Neutrophil (primary cell): Measurements from ENCODE around the gene HAGH.

Source experiments
- H3K27ac ChIP-seq: fragments of 200-600 bp; sonication (generic); 2 replicates; pipeline ENCODE4 v1.5.1; 2016; ENCODE audit warnings: mild to moderate bottlenecking, moderate library complexity
- H3K27me3 ChIP-seq: fragments of 200-600 bp; sonication (generic); 2 replicates; pipeline ENCODE4 v1.6.0; 2016; ENCODE audit warnings: mild to moderate bottlenecking
- H3K36me3 ChIP-seq: fragments of 200-600 bp; sonication (generic); 2 replicates; pipeline ENCODE4 v1.5.1; 2017
- H3K4me1 ChIP-seq, 2 experiments: fragments of 200-600 bp in 1 of 2; sonication (generic) in 1 of 2; 1 replicate in 1 of 2; 2 replicates in 1 of 2; pipeline versions ENCODE4 v1.5.1 to v1.6.1; 2013 to 2016; ENCODE audit warnings: low read depth in 1 of 2, low read length in 1 of 2, mild to moderate bottlenecking in 1 of 2, moderate library complexity in 1 of 2; ENCODE audit not compliant: control insufficient read depth in 1 of 2, insufficient read depth in 1 of 2
- H3K4me3 ChIP-seq, 2 experiments: fragments of 200-600 bp in 1 of 2; sonication (generic) in 1 of 2; 1 replicate in 1 of 2; 2 replicates in 1 of 2; pipeline ENCODE4 v1.5.1; 2013 to 2016; ENCODE audit warnings: low read depth in 1 of 2, low read length in 1 of 2, mild to moderate bottlenecking in 1 of 2, moderate library complexity in 1 of 2
- H3K9me3 ChIP-seq: fragments of 200-600 bp; sonication (generic); 2 replicates; pipeline ENCODE4 v1.5.1; 2016
- CTCF ChIP-seq: fragments of 200-600 bp; sonication (generic); IDR thresholded peaks from 2 replicates; pipeline ENCODE4 v1.5.1; 2016; ENCODE audit warnings: antibody characterized with exemption

HAGH gene

GRCh38 chr16:1865902-1866690 lies 39.5 kb upstream of the HAGH start:
- Histone ChIP-seq H3K36me3 (no peaks in the 10 kb centered on the region), H3K9me3 (no peaks in the 10 kb centered on the region), H3K4me3 (no peak overlapping the region), H3K4me1 (no peaks in the 10 kb centered on the region), H3K27me3 (peaks cover 74% of the 10 kb centered on the region), H3K27ac (no peak overlapping the region)
- TF ChIP-seq CTCF = no peak

- Histone ChIP-seq H3K27me3 (peaks cover 86% of the 10 kb centered on the region), H3K27ac (no peak overlapping the region), H3K36me3 (no peaks in the 10 kb centered on the region), H3K4me3 (no peak overlapping the region), H3K9me3 (no peaks in the 10 kb centered on the region), H3K4me1 (no peaks in the 10 kb centered on the region)
- peak; percentile 21 for TF ChIP-seq CTCF
Measured at GRCh38 chr16:1863681-1864460, 37.2 kb upstream of the HAGH start.

- Histone ChIP-seq H3K27ac (no peak overlapping the region), H3K27me3 (peaks cover 92% of the 10 kb centered on the region), H3K36me3 (no peaks in the 10 kb centered on the region), H3K4me3 (no peak overlapping the region), H3K4me1 (no peaks in the 10 kb centered on the region), H3K9me3 (no peaks in the 10 kb centered on the region)
- TF ChIP-seq CTCF = no peak
Measured at GRCh38 chr16:1862394-1862793, 35.8 kb upstream of the HAGH start.

GRCh38 chr16:1861730-1862129 lies 35.1 kb upstream of the HAGH start:
- Histone ChIP-seq H3K36me3 (no peaks in the 10 kb centered on the region), H3K27me3 (peaks cover 92% of the 10 kb centered on the region), H3K27ac (no peak overlapping the region), H3K4me3 (no peak overlapping the region), H3K9me3 (no peaks in the 10 kb centered on the region), H3K4me1 (no peaks in the 10 kb centered on the region)
- no peak for TF ChIP-seq CTCF

- Histone ChIP-seq H3K9me3 (no peaks in the 10 kb centered on the region), H3K4me1 (no peaks in the 10 kb centered on the region), H3K4me3 (no peak overlapping the region), H3K36me3 (no peaks in the 10 kb centered on the region), H3K27me3 (peaks cover 86% of the 10 kb centered on the region), H3K27ac (no peak overlapping the region)
- no peak for TF ChIP-seq CTCF
Measured at GRCh38 chr16:1859650-1860049, 33.0 kb upstream of the HAGH start.
